Panc1 (cell line): ENCODE measurements around the gene ATXN7L2. TPM values are rescaled to one million over a fixed set of nuclear protein-coding genes. Genes with fewer than 3 reads are reported as not detected.

Experiments used
- ATAC-seq: fragments of 200-7000 bp; cut with Tn5 transposase; 2 replicates; pipeline ENCODE4 v1.9.1; 2020; ENCODE audit warnings: mild to moderate bottlenecking, moderate library complexity
- BruUV-seq: library from RNA; stranded (reverse); fragments of 400-500 nt; replicated peaks from 2 replicates; lab custom pipeline; 2021; lab: Mats Ljungman, UMichigan
- CTCF ChIA-PET: fragments of 300-600 bp; sonication (Branson Sonifier 250); formaldehyde crosslinking; loops from one replicate; lab custom pipeline; 2022; ENCODE audit warnings: antibody characterized with exemption; lab: Charles Lee
- POLR2A ChIA-PET: fragments of 300-600 bp; sonication (Branson Sonifier 250); formaldehyde crosslinking; loops from one replicate; lab custom pipeline; 2022; ENCODE audit warnings: antibody characterized with exemption; lab: Charles Lee
- DNase-seq: peaks from one replicate; pipeline ENCODE4 v3.0.0-alpha.2; 2010; ENCODE audit warnings: low read depth, low spot score
- H3K27ac ChIP-seq: 2 replicates; pipeline ENCODE4 v1.5.1; 2011; ENCODE audit warnings: mild to moderate bottlenecking, low read length, inconsistent platforms
- H3K27me3 ChIP-seq: fragments of 200-500 bp; sonication (Bioruptor generic); 2 replicates; pipeline ENCODE4 v1.6.0; 2014; ENCODE audit warnings: low read length, inconsistent platforms; ENCODE audit not compliant: control insufficient read depth, insufficient read depth
- H3K36me3 ChIP-seq: fragments of 200-500 bp; sonication (Bioruptor generic); 2 replicates; pipeline ENCODE4 v1.5.1; 2014; ENCODE audit warnings: inconsistent platforms, mild to moderate bottlenecking, low read length, moderate library complexity; ENCODE audit not compliant: control insufficient read depth, insufficient read depth
- H3K4me1 ChIP-seq: 2 replicates; pipeline ENCODE4 v1.5.1; 2011; ENCODE audit warnings: inconsistent platforms, mild to moderate bottlenecking, low read length, moderate library complexity; ENCODE audit not compliant: control insufficient read depth, insufficient read depth
- H3K4me3 ChIP-seq, 2 experiments: 2 replicates each; pipeline ENCODE4 v1.5.1; 2011 to 2012; ENCODE audit warnings: low read depth in 2 of 2, low read length in 2 of 2, mild to moderate bottlenecking in 2 of 2, inconsistent platforms in 1 of 2, moderate library complexity in 1 of 2
- H3K9me3 ChIP-seq: fragments of 200-500 bp; sonication (Bioruptor generic); 2 replicates; pipeline ENCODE4 v1.5.1; 2014; ENCODE audit warnings: low read depth, mild to moderate bottlenecking, inconsistent platforms, low read length, moderate library complexity; ENCODE audit not compliant: control insufficient read depth, insufficient read depth
- CTCF ChIP-seq: fragments of 450-650 bp; IDR thresholded peaks from 2 replicates; pipeline ENCODE4 v1.5.1; 2017; ENCODE audit warnings: mild to moderate bottlenecking
- POLR2AphosphoS5 ChIP-seq: IDR thresholded peaks from 2 replicates; pipeline ENCODE4 v1.6.1; 2012; ENCODE audit warnings: mild to moderate bottlenecking, low read depth, low read length, moderate library complexity
- REST ChIP-seq, 2 experiments: IDR thresholded peaks; 2 replicates each; pipeline ENCODE4 v1.6.1; 2011 to 2012; ENCODE audit warnings: low read depth in 2 of 2, control low read depth in 1 of 2, low read length in 1 of 2, mild to moderate bottlenecking in 1 of 2, moderate library complexity in 1 of 2; ENCODE audit not compliant: insufficient read depth in 1 of 2
- SIN3A ChIP-seq: IDR thresholded peaks from 2 replicates; pipeline ENCODE4 v1.6.1; 2012; ENCODE audit warnings: low read depth, mild to moderate bottlenecking, low read length, moderate library complexity, borderline replicate concordance; ENCODE audit not compliant: insufficient read depth
- TCF7L2 ChIP-seq: IDR thresholded peaks from 2 replicates; pipeline ENCODE4 v1.6.1; 2011; ENCODE audit warnings: mild to moderate bottlenecking, low read depth, low read length, inconsistent platforms
- in situ Hi-C: cut with HindIII; loops from 2 replicates; pipeline ENCODE4 v1.10.0; 2016; ENCODE audit warnings: low sequenced_read_pairs, low pct_unique_long_range_greater_than_20kb
- intact Hi-C: fragments of 100-400 bp; cut with micrococcal nuclease; formaldehyde crosslinking; loops from one replicate; pipeline ENCODE4 v1.10.0; 2022; ENCODE audit not compliant: unreplicated experiment
- total RNA-seq: library from RNA; stranded (reverse); gene quantifications from one replicate; pipeline ENCODE4 v1.2.1, GENCODE V29; 2021; ENCODE audit not compliant: unreplicated experiment

The ATXN7L2 gene
- total RNA-seq, 1 experiment from 2014 or later, result 4.9 TPM

GRCh38 chr1:109491372-109491771, 7.7 kb downstream of the ATXN7L2 start:
- TF ChIP-seq SIN3A (no peak), TCF7L2 (no peak), REST (IDR thresholded peaks at IDR 0.05; ENCODE audit: insufficient read depth in 1 of 2, low read depth in 2 of 2, low read length in 1 of 2) (no peak), POLR2AphosphoS5 (no peak), CTCF (no peak)
- Histone ChIP-seq H3K4me3 (no peak overlapping the region), H3K4me1 (peaks cover 6% of the 10 kb centered on the region; the same call in 1 of the 2 replicates), H3K27me3 (no peaks in the 10 kb centered on the region), H3K27ac (no peak overlapping the region), H3K36me3 (no peaks in the 10 kb centered on the region; the same call in 1 of the 2 replicates), H3K9me3 (no peaks in the 10 kb centered on the region)
- no peak for DNase-seq
- BruUV-seq, result no TSS peak
- intact Hi-C loops (no loop called here), in situ Hi-C loops (no loop called here)
- no peak for ATAC-seq
- ChIA-PET POLR2A (no interaction called here), CTCF (interaction anchor here (2.5 kb wide), 1 partner anchor 41 kb away, joined by 21 read pairs; no protein-coding TSS in a partner anchor)

GRCh38 chr1:109492779-109493178, 9.1 kb downstream of the ATXN7L2 start:
- Histone ChIP-seq H3K36me3 (no peaks in the 10 kb centered on the region; the same call in 1 of the 2 replicates), H3K4me3 (no peak overlapping the region), H3K27me3 (no peaks in the 10 kb centered on the region), H3K27ac (no peak overlapping the region), H3K4me1 (peaks cover 6% of the 10 kb centered on the region; the same call in 1 of the 2 replicates), H3K9me3 (no peaks in the 10 kb centered on the region)
- intact Hi-C loops (loop anchor here (2.0 kb wide), 1 partner anchor 40 kb away; no protein-coding TSS in a partner anchor), in situ Hi-C loops (no loop called here)
- ATAC-seq, result no peak
- DNase-seq, result no peak
- ChIA-PET CTCF (interaction anchor here (2.3 kb wide), 1 partner anchor 39 kb away, joined by 15 read pairs; no protein-coding TSS in a partner anchor), POLR2A (interaction anchor here (0.6 kb wide), 1 partner anchor 12 kb away, joined by 4 read pairs; no protein-coding TSS in a partner anchor)
- TF ChIP-seq SIN3A, result no peak
- no peak for TF ChIP-seq TCF7L2
- no peak for TF ChIP-seq POLR2AphosphoS5
- no peak for TF ChIP-seq REST (IDR thresholded peaks at IDR 0.05; ENCODE audit: insufficient read depth in 1 of 2, low read depth in 2 of 2, low read length in 1 of 2)
- TF ChIP-seq CTCF, result no peak
- no TSS peak for BruUV-seq
